PC-3 (cell line): Measurements from ENCODE around the gene TBX10.

ENCODE experiments used
- CTCF ChIP-seq: fragments of 300-600 bp; sonication (generic); conservative IDR thresholded peaks from 2 replicates; pipeline ENCODE4 v1.5.1; 2017; ENCODE audit warnings: antibody characterized with exemption, low read depth, mild to moderate bottlenecking, low read length
- EZH2 ChIP-seq: fragments of 300-600 bp; sonication (generic); IDR thresholded peaks from one replicate; pipeline ENCODE4 v1.6.1; 2017; ENCODE audit warnings: antibody characterized with exemption, mild to moderate bottlenecking, low read length; ENCODE audit not compliant: unreplicated experiment
- EZH2phosphoT487 ChIP-seq: fragments of 300-600 bp; sonication (generic); IDR thresholded peaks from 2 replicates; pipeline ENCODE4 v1.6.1; 2018; ENCODE audit warnings: mild to moderate bottlenecking, antibody characterized with exemption, low read length, borderline replicate concordance

GRCh38 chr11:67664213-67664585 is 24.6 kb upstream of the TBX10 start:
- no peak for TF ChIP-seq EZH2phosphoT487
- no peak for TF ChIP-seq EZH2
- TF ChIP-seq CTCF = no peak
